Measurements from ENCODE around the gene DNER.

DNER gene

GRCh38 chr2:229666811-229667210 is 47.5 kb downstream of the DNER start:
- DNase-seq = no peak
- Histone ChIP-seq H3K9me3 (no peaks in the 10 kb centered on the region), H3K4me1 (no peaks in the 10 kb centered on the region), H3K27me3 (no peaks in the 10 kb centered on the region; the same call in 1 of the 2 replicates), H3K4me3 (ENCODE audit: low read depth, low read length) (no peak overlapping the region), H3K36me3 (no peaks in the 10 kb centered on the region)
- no peak for TF ChIP-seq CTCF (IDR thresholded peaks at IDR 0.05; ENCODE audit: low read depth, low read length)

- H3K27me3 ChIP-seq = no peaks in the 10 kb centered on the region
- H3K9me3 ChIP-seq = no peaks in the 10 kb centered on the region
- no peaks in the 10 kb centered on the region for H3K36me3 ChIP-seq
- no peaks in the 10 kb centered on the region for H3K4me1 ChIP-seq
- no peak for TF ChIP-seq CTCF (IDR thresholded peaks at IDR 0.05; ENCODE audit: low read depth, low read length)
- DNase-seq = no peak
- H3K4me3 ChIP-seq (ENCODE audit: low read depth, low read length) = no peak overlapping the region
These were observed 49.2 kb downstream of the DNER start for GRCh38 chr2:229665158-229665557.

GRCh38 chr2:229661478-229661877 is 52.9 kb downstream of the DNER start:
- no peak for TF ChIP-seq CTCF (IDR thresholded peaks at IDR 0.05; ENCODE audit: low read depth, low read length)
- Histone ChIP-seq H3K4me3 (ENCODE audit: low read depth, low read length) (no peak overlapping the region), H3K9me3 (no peaks in the 10 kb centered on the region), H3K36me3 (no peaks in the 10 kb centered on the region), H3K4me1 (no peaks in the 10 kb centered on the region), H3K27me3 (no peaks in the 10 kb centered on the region)
- no peak for DNase-seq

- no peaks in the 10 kb centered on the region for H3K36me3 ChIP-seq
- no peaks in the 10 kb centered on the region for H3K27me3 ChIP-seq
- DNase-seq = no peak
- no peaks in the 10 kb centered on the region for H3K4me1 ChIP-seq
- no peak for TF ChIP-seq CTCF (IDR thresholded peaks at IDR 0.05; ENCODE audit: low read depth, low read length)
- no peaks in the 10 kb centered on the region for H3K9me3 ChIP-seq
- no peak overlapping the region for H3K4me3 ChIP-seq (ENCODE audit: low read depth, low read length)
These were observed 53.4 kb downstream of the DNER start for GRCh38 chr2:229660951-229661350.

- no peak for TF ChIP-seq CTCF (IDR thresholded peaks at IDR 0.05; ENCODE audit: low read depth, low read length)
These were observed 54.0 kb downstream of the DNER start for GRCh38 chr2:229660391-229660790.

GRCh38 chr2:229658004-229658403 is 56.4 kb downstream of the DNER start:
- no peak for TF ChIP-seq CTCF (IDR thresholded peaks at IDR 0.05; ENCODE audit: low read depth, low read length)
- Histone ChIP-seq H3K9me3 (no peaks in the 10 kb centered on the region), H3K27me3 (no peaks in the 10 kb centered on the region), H3K36me3 (no peaks in the 10 kb centered on the region), H3K4me1 (no peaks in the 10 kb centered on the region), H3K4me3 (ENCODE audit: low read depth, low read length) (no peak overlapping the region)
- no peak for DNase-seq

More at GRCh38 chr2:229660391-229660790, 54.0 kb downstream of the DNER start:
- Histone ChIP-seq H3K36me3 (no peaks in the 10 kb centered on the region), H3K9me3 (no peaks in the 10 kb centered on the region), H3K4me1 (no peaks in the 10 kb centered on the region), H3K27me3 (no peaks in the 10 kb centered on the region), H3K4me3 (ENCODE audit: low read depth, low read length) (no peak overlapping the region)
- no peak for DNase-seq
